C4-2B (cell line): ENCODE data around the gene SND1.

Source experiments
- H3K27ac ChIP-seq: fragments of 450-650 bp; 2 replicates; pipeline ENCODE4 v1.5.1; 2017
- CTCF ChIP-seq: fragments of 450-650 bp; conservative IDR thresholded peaks from 2 replicates; pipeline ENCODE4 v1.5.1; 2017; ENCODE audit warnings: mild to moderate bottlenecking
- ZFX ChIP-seq: fragments of 450-650 bp; IDR thresholded peaks from 2 replicates; pipeline ENCODE4 v1.6.1; 2017

SND1 gene

GRCh38 chr7:128091106-128091505 is 439.1 kb downstream of the SND1 start:
- TF ChIP-seq CTCF (no peak), ZFX (no peak)
- H3K27ac ChIP-seq, result no peak overlapping the region

DNA sequence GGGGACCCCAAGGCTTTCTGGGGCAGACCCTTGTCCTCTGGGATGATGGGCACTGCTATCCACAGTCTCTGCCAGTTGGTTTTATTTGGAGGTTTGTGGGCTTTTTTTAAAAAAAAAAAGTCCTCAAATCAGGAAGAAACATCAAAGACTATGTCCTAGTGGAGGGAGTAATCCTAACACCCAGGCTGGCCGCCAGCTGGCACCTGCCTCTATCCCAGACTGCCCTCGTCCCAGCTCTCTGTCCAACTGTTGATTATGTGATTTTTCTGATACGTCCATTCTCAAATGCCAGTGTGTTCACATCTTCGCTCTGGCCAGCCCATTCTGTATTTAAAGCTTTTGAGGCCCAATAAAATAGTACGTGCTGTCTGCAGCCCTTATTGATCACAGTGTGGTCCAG is 440.2 kb downstream of the SND1 start:
- TF ChIP-seq ZFX (no peak), CTCF (no peak)
- H3K27ac ChIP-seq, result no peak overlapping the region

DNA sequence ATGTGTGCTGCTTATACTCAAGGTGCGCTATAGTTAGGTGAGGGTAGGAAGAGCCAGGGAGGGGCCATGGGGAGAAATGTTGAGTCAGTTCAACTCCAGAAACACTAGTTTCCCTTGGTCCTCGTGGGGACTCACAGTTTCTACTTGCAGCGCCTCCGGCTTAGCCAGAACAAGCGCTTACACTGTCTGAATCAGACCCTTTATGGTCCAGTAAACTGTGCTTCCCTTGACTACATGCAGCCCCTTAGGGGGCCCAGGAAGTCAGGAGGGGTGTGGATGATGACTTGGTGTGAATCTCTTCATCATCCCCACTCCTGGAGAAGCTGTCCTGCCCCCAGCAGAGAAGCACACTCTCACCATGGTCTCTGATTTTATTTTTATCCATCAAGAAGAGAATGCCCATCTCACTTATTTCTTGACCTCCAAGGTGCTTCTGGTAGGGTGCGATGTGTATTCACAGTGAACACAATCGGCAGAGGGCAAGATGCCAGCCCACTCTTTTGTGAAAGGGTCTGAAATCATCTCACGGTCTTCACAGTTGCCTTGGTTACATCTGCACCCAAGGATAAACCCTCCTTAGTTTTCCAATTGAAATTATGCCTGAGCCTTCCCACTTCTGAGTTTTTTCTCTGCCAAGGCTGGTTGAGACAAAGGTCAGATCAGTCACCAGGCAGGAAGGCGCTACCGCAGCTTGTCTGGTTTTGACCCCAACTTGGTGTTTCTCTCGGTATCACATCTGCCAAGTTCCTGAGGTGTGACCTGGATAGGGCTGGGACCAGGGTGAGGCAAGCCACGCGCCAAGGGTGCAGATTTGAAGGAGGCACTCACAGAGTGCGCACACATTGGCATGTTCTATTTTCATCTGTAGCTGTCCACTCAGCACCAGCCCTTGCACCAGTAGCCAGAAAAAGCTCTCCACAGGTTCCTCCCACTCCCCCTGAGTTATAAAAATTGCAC is 441.9 kb downstream of the SND1 start:
- no peak for TF ChIP-seq CTCF
- no peak for TF ChIP-seq ZFX
- H3K27ac ChIP-seq, result no peak overlapping the region

GRCh38 chr7:128094686-128095085 is 442.7 kb downstream of the SND1 start:
- no peak overlapping the region for H3K27ac ChIP-seq

DNA sequence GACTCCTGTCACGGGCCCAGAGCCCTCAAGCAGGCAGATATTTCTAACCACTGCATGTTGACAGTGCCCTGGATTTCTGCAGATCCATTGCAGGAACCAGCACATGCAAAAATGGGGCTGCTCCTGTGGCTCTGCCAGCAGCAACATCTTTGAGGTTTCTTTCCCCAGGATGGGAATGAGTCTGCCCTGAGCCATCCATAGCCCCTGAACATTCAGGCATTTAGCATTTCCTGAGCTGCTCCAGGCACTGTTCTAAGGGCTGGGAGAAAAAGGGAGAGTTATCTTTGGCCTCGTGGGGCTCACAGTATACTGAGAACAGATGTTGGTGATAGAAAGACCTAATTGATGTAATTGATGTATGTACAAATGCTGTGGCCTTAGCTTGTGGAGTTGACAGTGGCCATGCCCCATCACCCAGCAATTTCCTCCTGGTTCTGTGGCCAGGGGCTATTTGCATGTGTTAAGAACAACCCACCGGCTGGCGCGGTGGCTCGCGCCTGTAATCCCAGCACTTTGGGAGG is 445.3 kb downstream of the SND1 start:
- no peak for TF ChIP-seq CTCF

More at GRCh38 chr7:128094686-128095085, 442.7 kb downstream of the SND1 start:
- TF ChIP-seq ZFX, result no peak
- TF ChIP-seq CTCF, result no peak

DNA sequence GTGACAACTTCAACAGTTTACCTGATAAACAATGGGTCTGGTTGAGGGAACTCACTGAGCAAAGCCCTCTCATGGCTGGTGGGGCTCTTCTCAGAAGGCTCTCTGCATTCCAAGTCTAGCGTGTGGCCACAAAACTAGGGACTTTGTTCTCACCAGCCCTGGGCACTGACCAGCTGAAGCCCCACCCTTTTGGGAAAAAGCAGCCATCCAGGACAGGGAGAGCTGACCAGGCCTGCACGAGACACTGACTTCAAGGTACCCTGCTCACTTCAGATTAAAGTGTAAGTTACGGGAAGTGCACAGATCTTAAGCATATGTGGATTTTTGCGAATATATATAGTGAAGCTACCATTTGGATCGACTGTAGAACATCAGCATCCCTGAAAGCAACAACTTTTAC is 446.6 kb downstream of the SND1 start:
- H3K27ac ChIP-seq, result no peak overlapping the region
- TF ChIP-seq ZFX, result no peak
- no peak for TF ChIP-seq CTCF

More for the DNA sequence above, 445.3 kb downstream of the SND1 start:
- H3K27ac ChIP-seq, result no peak overlapping the region

DNA sequence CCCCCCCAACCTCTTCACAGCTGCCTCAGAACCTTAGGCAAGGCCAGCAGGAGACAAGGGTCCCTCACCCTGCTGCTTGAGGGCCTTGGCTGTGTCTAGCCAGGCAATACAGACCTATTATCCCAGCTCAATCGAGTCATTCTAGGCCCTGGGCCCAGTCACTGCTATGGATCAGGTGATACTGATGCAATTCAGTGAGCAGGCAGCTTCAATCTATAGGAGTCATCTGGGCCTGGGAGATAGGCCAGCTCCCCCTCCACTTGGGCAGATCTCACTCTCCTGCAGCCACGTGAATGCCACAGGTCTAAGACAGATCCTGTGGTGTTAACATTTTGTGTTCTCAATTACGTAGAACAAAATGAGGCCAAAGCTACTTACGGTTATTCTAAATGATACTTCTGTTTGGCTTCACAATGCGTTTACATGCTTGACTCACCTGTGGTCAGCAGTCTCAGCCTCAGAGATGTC is 447.2 kb downstream of the SND1 start:
- H3K27ac ChIP-seq, result no peak overlapping the region

More for the DNA sequence above, 447.2 kb downstream of the SND1 start:
- no peak for TF ChIP-seq CTCF
- TF ChIP-seq ZFX, result no peak
